HPDE6-E6E7 (cell line): Measurements from ENCODE around the gene THUMPD2.

Experiments
- DNase-seq: peaks from one replicate; pipeline ENCODE4 v3.0.0; 2011; ENCODE audit warnings: missing footprints; ENCODE audit errors: extremely low spot score

The THUMPD2 gene

GRCh38 chr2:39718483-39718882 is 60.6 kb downstream of the THUMPD2 start:
- DNase-seq = no peak

- no peak for DNase-seq
Measured at GRCh38 chr2:39717067-39717466, 62.0 kb downstream of the THUMPD2 start.

DNA sequence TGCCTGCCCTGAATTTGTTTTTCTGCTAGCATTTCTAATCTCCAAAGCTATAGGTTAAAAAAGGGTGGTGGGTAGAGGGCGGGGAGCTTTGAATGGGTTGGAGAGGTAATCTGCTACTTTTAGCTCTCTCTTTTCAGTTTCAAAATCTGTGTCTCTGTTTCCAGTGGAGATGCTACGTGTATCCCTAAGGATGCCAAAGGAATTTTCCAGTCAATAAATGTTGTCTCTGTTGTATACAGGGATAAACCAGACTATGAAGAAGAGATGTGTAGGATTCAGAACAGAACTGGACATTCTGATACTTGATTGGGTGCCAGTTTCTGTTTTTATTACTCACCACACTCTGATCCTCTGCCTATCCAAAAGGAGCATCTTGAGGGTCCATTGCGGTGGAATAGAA is 63.2 kb downstream of the THUMPD2 start:
- no peak for DNase-seq

- DNase-seq = no peak
Measured at GRCh38 chr2:39715095-39715494, 64.0 kb downstream of the THUMPD2 start.

GRCh38 chr2:39712953-39713352 is 66.1 kb downstream of the THUMPD2 start:
- DNase-seq = no peak

DNA sequence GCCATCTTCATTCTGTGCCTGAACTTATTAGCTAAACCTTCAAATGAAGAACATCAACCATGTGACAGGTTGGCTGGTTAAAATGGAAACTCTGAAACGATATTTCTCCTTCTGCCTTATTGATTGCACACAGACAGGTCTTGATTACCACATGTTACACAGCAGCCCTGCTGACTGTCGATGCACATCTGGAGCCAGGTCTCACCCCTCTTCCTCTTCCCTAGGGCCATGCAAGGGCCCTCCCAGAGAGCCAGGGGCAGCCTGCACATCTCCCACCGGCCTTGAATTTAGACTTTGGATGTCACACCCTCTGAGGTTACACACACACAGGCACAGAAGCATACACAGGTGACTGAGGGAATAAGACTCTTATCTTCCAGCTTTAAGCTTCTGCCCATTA is 68.3 kb downstream of the THUMPD2 start:
- DNase-seq = no peak

DNA sequence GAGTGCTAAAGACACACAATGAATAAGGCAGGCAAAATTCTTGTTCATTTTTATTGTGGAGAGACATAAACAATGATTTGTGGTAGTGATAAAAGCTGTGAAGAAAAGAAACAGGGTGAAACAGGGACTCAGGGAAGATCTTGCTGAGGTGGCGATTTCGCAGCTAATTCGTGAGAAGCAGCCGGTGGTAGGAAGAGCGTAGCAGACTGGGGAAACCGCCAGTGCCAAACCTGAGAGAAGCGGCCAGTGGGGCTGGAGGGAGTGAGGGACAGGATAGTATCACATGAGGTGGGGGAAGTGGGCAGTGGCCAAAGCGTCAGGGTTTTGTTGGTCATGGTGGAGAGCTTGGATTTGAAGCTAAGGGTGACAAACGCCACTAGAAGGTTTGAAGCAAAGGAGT is 71.1 kb downstream of the THUMPD2 start:
- DNase-seq = no peak

GRCh38 chr2:39706945-39707344 is 72.1 kb downstream of the THUMPD2 start:
- no peak for DNase-seq

DNA sequence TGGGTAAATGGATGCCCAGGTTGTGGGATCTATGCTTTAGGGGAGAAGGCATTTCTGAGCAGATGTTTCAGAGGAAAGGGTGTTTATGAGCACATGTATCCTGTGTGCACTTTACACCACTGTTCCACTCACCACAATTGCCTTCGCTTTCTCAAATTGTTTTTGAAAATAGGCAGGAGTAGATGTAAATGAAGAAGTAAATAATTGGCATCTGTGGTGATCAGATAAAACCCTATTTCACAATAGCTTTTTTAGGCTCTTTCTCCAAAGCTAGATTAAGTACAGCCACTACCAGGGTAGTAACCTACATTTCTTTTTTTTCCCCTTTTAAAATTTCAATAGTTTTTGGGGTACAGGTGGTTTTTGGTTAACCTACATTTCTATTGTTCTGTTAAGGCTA is 72.7 kb downstream of the THUMPD2 start:
- DNase-seq = no peak

- no peak for DNase-seq
Measured at GRCh38 chr2:39705638-39706037, 73.4 kb downstream of the THUMPD2 start.

DNA sequence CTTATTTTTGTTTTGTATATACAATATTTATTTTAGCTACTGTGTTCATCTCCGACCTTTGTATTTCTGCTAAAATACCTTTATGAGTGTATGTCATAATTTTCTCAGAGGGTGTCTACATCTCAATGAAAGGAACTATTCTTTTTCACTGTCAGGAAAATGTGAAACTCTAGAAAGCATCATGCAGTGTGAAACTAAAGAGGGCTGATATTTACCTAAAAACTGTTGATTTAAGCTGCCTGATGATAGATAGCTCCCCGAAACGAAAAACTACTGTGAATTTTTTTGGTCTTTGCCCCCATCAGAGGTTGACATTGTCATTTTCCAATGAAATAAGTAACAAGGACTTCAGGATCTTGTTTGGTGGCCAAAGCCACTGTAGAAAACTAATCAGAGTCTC is 74.5 kb downstream of the THUMPD2 start:
- no peak for DNase-seq

DNA sequence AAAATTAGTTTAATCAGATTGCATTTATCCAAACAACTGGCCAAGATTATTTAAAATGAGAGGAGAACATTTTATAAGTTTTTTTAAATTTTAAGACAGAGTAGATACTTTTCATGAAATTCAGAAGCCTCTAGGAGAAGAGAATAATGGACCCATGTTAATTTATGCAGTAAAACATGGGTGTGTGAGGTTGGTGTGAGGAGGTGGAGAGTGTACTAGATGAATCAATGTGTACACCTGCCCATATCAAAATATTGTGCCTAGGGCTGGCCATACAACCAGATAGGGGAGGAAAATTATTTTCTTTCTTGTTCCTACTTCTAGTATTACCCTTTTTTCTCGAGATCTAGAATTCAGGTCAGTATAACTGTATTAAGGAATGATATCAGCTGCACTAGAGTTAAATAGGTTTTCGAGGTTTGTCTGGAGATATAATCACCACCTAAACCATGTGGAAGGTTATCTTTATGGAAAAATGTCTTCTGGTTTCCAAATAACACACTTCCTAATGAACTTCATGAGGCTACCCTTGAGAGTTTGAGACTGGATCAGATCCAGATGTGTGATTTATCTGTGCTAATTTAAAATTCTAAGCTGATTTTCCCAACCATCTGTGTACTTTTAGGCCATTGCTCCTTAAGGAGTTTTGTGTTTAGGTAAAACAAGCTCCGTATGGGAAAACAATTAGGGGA is 75.7 kb downstream of the THUMPD2 start:
- DNase-seq = no peak

DNA sequence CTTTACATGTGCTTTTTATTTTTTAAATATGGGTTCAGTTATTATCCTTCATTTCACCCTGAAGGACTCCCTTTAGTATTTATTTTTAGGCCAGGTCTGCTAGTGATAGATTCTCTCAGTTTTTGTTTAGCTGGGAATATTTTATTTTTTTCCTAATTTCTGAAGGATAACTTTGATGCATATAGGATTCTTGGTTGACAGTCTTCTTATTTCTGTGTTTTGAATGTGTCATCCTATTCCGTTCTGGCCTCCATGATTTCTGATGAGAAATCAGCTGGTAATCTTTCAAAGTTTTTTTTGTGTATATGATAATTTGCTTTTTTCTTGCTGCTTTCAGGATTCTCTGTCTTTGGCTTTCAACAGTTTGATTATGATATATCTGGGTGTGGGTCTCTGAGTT is 77.9 kb downstream of the THUMPD2 start:
- no peak for DNase-seq

- DNase-seq = no peak
Measured at GRCh38 chr2:39697454-39697853, 81.6 kb downstream of the THUMPD2 start.

DNA sequence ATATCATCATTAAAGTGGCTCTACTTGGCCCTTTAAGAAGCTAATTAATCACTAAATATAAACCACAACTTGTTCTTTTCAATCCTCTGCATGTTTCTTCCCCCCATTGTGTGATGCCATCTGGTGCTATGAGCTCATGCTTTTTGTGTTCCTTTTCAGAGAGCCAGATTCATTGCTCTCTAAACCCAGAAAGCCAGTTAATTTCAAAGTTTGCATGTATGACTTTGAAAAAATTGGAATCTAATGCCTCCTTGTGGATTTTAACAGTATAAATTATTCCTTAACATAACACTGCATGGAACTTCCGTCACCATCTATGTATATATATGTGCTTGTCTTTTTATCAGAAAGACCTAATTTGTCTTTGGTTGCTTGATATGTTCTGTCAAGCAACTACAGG is 82.2 kb downstream of the THUMPD2 start:
- no peak for DNase-seq

DNA sequence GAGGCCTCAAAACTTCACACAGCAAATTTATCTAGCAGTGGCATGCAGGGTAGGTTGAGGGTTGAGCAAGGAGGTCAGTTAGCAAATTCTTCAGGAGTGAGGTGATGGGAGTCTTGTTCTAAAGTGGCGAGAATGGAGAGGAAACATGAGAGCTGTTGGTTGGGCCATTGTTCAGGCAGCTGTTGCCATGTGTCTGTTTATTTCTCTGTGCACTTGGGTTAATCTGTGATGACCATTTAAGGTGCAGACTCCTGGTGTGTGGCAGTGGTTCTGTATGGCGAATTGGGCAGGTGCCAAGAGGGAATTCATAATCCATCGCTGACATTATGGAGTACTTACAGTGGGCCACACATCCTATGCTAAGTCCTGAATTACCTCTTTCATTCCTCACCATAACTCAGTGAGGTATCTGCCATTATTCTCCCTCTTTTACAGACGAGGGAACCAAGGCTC is 82.9 kb downstream of the THUMPD2 start:
- DNase-seq = no peak

DNA sequence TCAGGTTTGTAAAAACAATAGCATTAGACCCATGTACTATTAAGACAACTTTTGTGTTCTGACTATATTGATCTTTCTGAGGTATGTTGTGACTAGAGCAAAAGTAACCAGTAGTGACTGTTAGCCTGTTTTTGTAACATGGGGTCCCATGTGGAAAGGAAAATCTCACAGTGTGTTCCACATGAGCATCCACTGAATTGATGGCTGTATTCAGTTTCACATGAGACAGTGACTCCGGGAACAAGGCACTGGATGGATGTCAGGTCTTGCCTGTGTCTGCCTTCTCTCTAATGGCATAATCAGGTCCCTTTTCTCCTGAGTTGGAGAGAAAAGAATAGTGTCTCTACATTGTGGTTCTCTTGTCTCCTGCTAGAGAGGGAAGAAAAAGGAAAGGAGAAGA is 85.8 kb downstream of the THUMPD2 start:
- no peak for DNase-seq

DNA sequence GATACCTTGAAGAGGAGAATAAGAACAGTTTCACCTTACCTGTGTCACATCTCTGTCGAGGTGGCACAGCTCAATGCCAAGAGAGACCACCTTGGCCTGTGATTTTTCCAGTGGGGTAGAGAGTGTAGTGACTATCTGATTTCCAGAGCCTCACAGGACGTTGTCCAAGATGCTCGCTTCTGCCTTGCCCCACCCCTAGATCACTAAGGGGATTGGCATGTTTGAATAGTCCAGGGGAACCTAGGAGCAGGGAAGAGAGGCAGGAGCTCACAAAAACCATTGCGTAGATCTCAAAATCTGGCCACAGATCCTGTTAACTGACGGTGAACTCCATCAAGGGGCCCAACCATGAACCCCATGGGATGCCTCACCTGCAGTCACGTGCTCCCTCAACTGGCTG is 89.2 kb downstream of the THUMPD2 start:
- no peak for DNase-seq

GRCh38 chr2:39689272-39689841 is 89.7 kb downstream of the THUMPD2 start:
- no peak for DNase-seq

DNA sequence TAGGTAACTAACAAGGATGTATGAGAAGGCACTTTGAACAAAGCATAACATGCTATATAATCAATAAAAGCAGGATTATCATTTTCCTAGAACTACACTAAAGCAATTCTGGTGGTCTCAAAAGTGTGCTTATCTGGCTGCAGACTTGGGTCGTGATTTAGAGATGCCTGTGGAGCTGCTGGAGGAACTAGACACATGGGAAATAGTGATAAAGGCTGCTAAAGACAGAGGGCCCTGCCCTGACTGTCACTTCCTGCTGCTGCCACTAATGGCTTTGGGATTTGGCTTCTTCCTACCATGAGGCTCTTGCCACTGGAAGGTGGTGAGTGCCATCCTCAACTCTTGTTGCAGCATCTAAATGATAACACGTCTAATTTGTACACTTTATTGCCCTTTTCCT is 90.9 kb downstream of the THUMPD2 start:
- DNase-seq = no peak

- DNase-seq = no peak
Measured at GRCh38 chr2:39686456-39686855, 92.6 kb downstream of the THUMPD2 start.
